ENCODE measurements around the gene ISLR2. TPM values are rescaled to one million over a fixed set of nuclear protein-coding genes. Genes with fewer than 3 reads are reported as not detected.

ISLR2 gene
- total RNA-seq, 1 donor = under 0.01 TPM

GRCh38 chr15:74171965-74172541 is 41.7 kb downstream of the ISLR2 start:
- H3K27me3 ChIP-seq (ENCODE audit: insufficient read depth, low read length) = no peaks in the 10 kb centered on the region
- no peak for TF ChIP-seq CTCF (IDR thresholded peaks at IDR 0.05; ENCODE audit: extremely low read depth, low read depth, low read length)
- H3K79me2 ChIP-seq (ENCODE audit: insufficient read depth, low read length) = no peaks in the 10 kb centered on the region
- no peaks in the 10 kb centered on the region for H3K9me3 ChIP-seq (ENCODE audit: low read depth, low read length)
- DNase-seq (ENCODE audit: insufficient read length, low spot score, missing footprints) = no peak
- peaks cover 18% of the 10 kb centered on the region for H3K4me1 ChIP-seq (ENCODE audit: insufficient read depth, low read length)
- H2AFZ ChIP-seq (ENCODE audit: low read length) = peak overlapping the region; percentile 87
- H3K36me3 ChIP-seq (ENCODE audit: insufficient read depth, low read length) = no peaks in the 10 kb centered on the region
- H4K20me1 ChIP-seq (ENCODE audit: insufficient read depth, low read length) = no peaks in the 10 kb centered on the region
- H3K4me3 ChIP-seq (ENCODE audit: insufficient read depth, low read length) = no peak overlapping the region
- H3K4me2 ChIP-seq (ENCODE audit: insufficient read depth, low read length) = no peak overlapping the region
- H3K27ac ChIP-seq (ENCODE audit: low read depth, low read length) = no peak overlapping the region

GRCh38 chr15:74172701-74173379 is 42.5 kb downstream of the ISLR2 start:
- DNase-seq (ENCODE audit: insufficient read length, low spot score, missing footprints) = peak; percentile 97
- H4K20me1 ChIP-seq (ENCODE audit: insufficient read depth, low read length) = no peaks in the 10 kb centered on the region
- peak overlapping the region; percentile 10 for H3K4me3 ChIP-seq (ENCODE audit: insufficient read depth, low read length)
- H3K27me3 ChIP-seq (ENCODE audit: insufficient read depth, low read length) = no peaks in the 10 kb centered on the region
- H3K4me1 ChIP-seq (ENCODE audit: insufficient read depth, low read length) = peaks cover 25% of the 10 kb centered on the region
- no peak overlapping the region for H3K27ac ChIP-seq (ENCODE audit: low read depth, low read length)
- no peaks in the 10 kb centered on the region for H3K79me2 ChIP-seq (ENCODE audit: insufficient read depth, low read length)
- H3K9me3 ChIP-seq (ENCODE audit: low read depth, low read length) = no peaks in the 10 kb centered on the region
- H3K4me2 ChIP-seq (ENCODE audit: insufficient read depth, low read length) = peak overlapping the region; percentile 59
- no peak for TF ChIP-seq CTCF (IDR thresholded peaks at IDR 0.05; ENCODE audit: extremely low read depth, low read depth, low read length)
- no peaks in the 10 kb centered on the region for H3K36me3 ChIP-seq (ENCODE audit: insufficient read depth, low read length)
- H2AFZ ChIP-seq (ENCODE audit: low read length) = peak overlapping the region; percentile 87

- Histone ChIP-seq H2AFZ (ENCODE audit: low read length) (peak within 1 kb of the TSS; percentile 87), H3K79me2 (ENCODE audit: insufficient read depth, low read length) (no peaks in the 10 kb centered on the region), H3K36me3 (ENCODE audit: insufficient read depth, low read length) (no peaks in the 10 kb centered on the region), H3K9me3 (ENCODE audit: low read depth, low read length) (no peaks in the 10 kb centered on the region), H4K20me1 (ENCODE audit: insufficient read depth, low read length) (no peaks in the 10 kb centered on the region), H3K4me3 (ENCODE audit: insufficient read depth, low read length) (peak within 1 kb of the TSS; percentile 31), H3K27me3 (ENCODE audit: insufficient read depth, low read length) (no peaks in the 10 kb centered on the region), H3K4me1 (ENCODE audit: insufficient read depth, low read length) (peaks cover 32% of the 10 kb centered on the region), H3K27ac (ENCODE audit: low read depth, low read length) (no peak within 1 kb of the TSS), H3K4me2 (ENCODE audit: insufficient read depth, low read length) (peak within 1 kb of the TSS; percentile 59)
- no peak for TF ChIP-seq CTCF (IDR thresholded peaks at IDR 0.05; ENCODE audit: extremely low read depth, low read depth, low read length)
- DNase-seq (ENCODE audit: insufficient read length, low spot score, missing footprints) = peak; percentile 90
Observed at GRCh38 chr15:74173380-74174218, 43.2 kb downstream of the ISLR2 start, which contains the start of gene ISLR. TSS of gene ISLR (plus strand) at chr15:74173710. CDS start at chr15:74174859, 1,149 bp downstream.
